Right atrium auricular region (tissue), 2 donors: ENCODE results near the gene IFNA10. TPM values are rescaled to one million over a fixed set of nuclear protein-coding genes. Genes with fewer than 3 reads are reported as not detected.
"Not testable (repeated sequence)": the region's sequence is repeated elsewhere in the genome, so short reads cannot be mapped to it uniquely, and the experiment has no call there.

Experiments
- DNase-seq: peaks from one replicate; pipeline ENCODE4 v3.0.0-alpha.2; 2019; ENCODE audit warnings: low spot score
- H3K27ac ChIP-seq, 2 donors: fragments of 200-600 bp; sonication (generic); 1 replicate in 1 of 2; 2 replicates in 1 of 2; pipeline ENCODE4 v1.5.1; 2016 to 2019
- H3K27me3 ChIP-seq, 2 donors: fragments of 200-600 bp; sonication (generic); one replicate each; pipeline versions ENCODE4 v1.5.1 to v1.6.0; 2017 to 2019
- H3K36me3 ChIP-seq: fragments of 200-600 bp; sonication (generic); one replicate; pipeline ENCODE4 v1.5.1; 2016
- H3K4me1 ChIP-seq, 2 donors: fragments of 200-600 bp; sonication (generic); one replicate each; pipeline versions ENCODE4 v1.5.1 to v1.6.0; 2017 to 2019
- H3K4me3 ChIP-seq, 2 donors: fragments of 200-600 bp; sonication (generic); 1 replicate in 1 of 2; 2 replicates in 1 of 2; pipeline ENCODE4 v1.5.1; 2017 to 2019; ENCODE audit warnings: mild to moderate bottlenecking in 1 of 2, moderate library complexity in 1 of 2
- H3K9me3 ChIP-seq, 2 donors: fragments of 200-600 bp; sonication (generic); one replicate each; pipeline ENCODE4 v1.5.1; 2019
- CTCF ChIP-seq, 2 donors: fragments of 200-600 bp; sonication (generic); IDR thresholded peaks; one replicate each; pipeline ENCODE4 v1.5.1; 2019; ENCODE audit warnings: antibody characterized with exemption in 2 of 2
- total RNA-seq, 2 donors: library from RNA; depleted of rRNA; stranded (reverse); fragments of >200 nt; gene quantifications; one replicate each; pipeline ENCODE4 v1.1.0, GENCODE V29; 2016

IFNA10 gene
- total RNA-seq, 2 donors from 2014 or later = not detected

- Histone ChIP-seq H3K9me3 (no peaks in the 10 kb centered on the region), H3K27ac (no peak within 1 kb of the TSS), H3K36me3 (no peaks in the 10 kb centered on the region), H3K4me1 (no peaks in the 10 kb centered on the region), H3K27me3 (no peaks in the 10 kb centered on the region), H3K4me3 (no peak within 1 kb of the TSS)
- DNase-seq = no peak
- no peak for TF ChIP-seq CTCF (IDR thresholded peaks at IDR 0.05)
Measured at GRCh38 chr9:21239911-21240310, 33.0 kb upstream of the IFNA10 start, which contains the start of gene IFNA14. Gene IFNA14 (minus strand): TSS chr9:21240005. CDS start chr9:21239935, 70 bp downstream.

GRCh38 chr9:21236360-21236714, 29.4 kb upstream of the IFNA10 start:
- H3K4me3 ChIP-seq, H3K27ac ChIP-seq, H3K36me3 ChIP-seq, H3K9me3 ChIP-seq, H3K27me3 ChIP-seq, DNase-seq, H3K4me1 ChIP-seq: not testable (repeated sequence)

- H3K27me3 ChIP-seq, H3K27ac ChIP-seq, H3K4me3 ChIP-seq, H3K36me3 ChIP-seq, H3K9me3 ChIP-seq, DNase-seq, H3K4me1 ChIP-seq: not testable (repeated sequence)
- TF ChIP-seq CTCF (IDR thresholded peaks at IDR 0.05) = peak in 1 of 2 donors; percentile 58
Measured at GRCh38 chr9:21235468-21236359, 28.8 kb upstream of the IFNA10 start.

DNA sequence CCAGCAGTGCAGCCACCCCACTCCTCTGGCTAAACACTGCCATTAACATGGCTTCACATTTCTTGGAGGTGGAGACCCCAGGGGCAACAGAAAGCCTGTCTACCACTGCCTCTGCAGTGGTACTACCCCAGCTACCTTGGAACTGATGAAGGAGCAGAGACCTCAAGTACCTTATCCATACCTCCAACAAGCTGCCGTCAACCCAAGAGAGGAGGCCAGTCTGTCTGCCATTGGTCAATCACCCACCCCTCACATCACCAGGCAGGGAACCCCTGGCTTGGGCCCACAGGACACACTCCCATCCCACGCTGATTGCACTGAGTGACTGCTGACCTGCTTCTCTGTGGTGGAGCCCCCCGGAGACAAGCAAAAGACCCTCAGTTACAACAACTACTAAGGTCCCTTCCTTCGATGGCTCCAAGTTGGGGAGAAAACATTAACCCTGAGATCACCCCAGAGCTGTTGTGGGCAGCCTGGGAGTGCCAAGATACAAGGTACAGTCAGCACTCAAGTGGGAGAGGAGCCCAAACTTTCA, 27.3 kb upstream of the IFNA10 start:
- H3K9me3 ChIP-seq = no peaks in the 10 kb centered on the region
- H3K4me1 ChIP-seq = no peaks in the 10 kb centered on the region
- H3K36me3 ChIP-seq = no peaks in the 10 kb centered on the region
- DNase-seq = no peak
- H3K27ac ChIP-seq = no peak overlapping the region
- no peak for TF ChIP-seq CTCF (IDR thresholded peaks at IDR 0.05)
- no peak overlapping the region for H3K4me3 ChIP-seq
- no peaks in the 10 kb centered on the region for H3K27me3 ChIP-seq

GRCh38 chr9:21233258-21233657, 26.3 kb upstream of the IFNA10 start:
- no peak for TF ChIP-seq CTCF (IDR thresholded peaks at IDR 0.05)
- Histone ChIP-seq H3K27me3 (no peaks in the 10 kb centered on the region), H3K4me3 (no peak overlapping the region), H3K4me1 (no peaks in the 10 kb centered on the region), H3K27ac (no peak overlapping the region), H3K9me3 (no peaks in the 10 kb centered on the region), H3K36me3 (no peaks in the 10 kb centered on the region)
- no peak for DNase-seq

GRCh38 chr9:21228122-21228521, 21.2 kb upstream of the IFNA10 start, which contains the start of gene IFNA17:
Gene IFNA17 (minus strand): TSS chr9:21228222. CDS start chr9:21228173, 49 bp downstream.
- no peak for TF ChIP-seq CTCF (IDR thresholded peaks at IDR 0.05)
- H3K4me1 ChIP-seq = no peaks in the 10 kb centered on the region
- H3K27me3 ChIP-seq = no peaks in the 10 kb centered on the region
- no peak within 1 kb of the TSS for H3K27ac ChIP-seq
- no peaks in the 10 kb centered on the region for H3K36me3 ChIP-seq
- H3K4me3 ChIP-seq = no peak within 1 kb of the TSS
- no peaks in the 10 kb centered on the region for H3K9me3 ChIP-seq
- no peak for DNase-seq

- not testable (repeated sequence) for H3K27ac ChIP-seq, H3K36me3 ChIP-seq, H3K4me3 ChIP-seq, H3K4me1 ChIP-seq, H3K27me3 ChIP-seq, DNase-seq, H3K9me3 ChIP-seq
Measured at GRCh38 chr9:21217211-21217610, 10.3 kb upstream of the IFNA10 start, which contains the start of gene IFNA16. Gene IFNA16 (minus strand): TSS chr9:21217311. CDS start chr9:21217305, 6 bp downstream.
